Ovary (tissue), 9 donors: ENCODE results near the gene SETBP1. TPM values are rescaled to one million over a fixed set of nuclear protein-coding genes. Genes with fewer than 3 reads are reported as not detected.

Source experiments
- DNase-seq, 5 donors: peaks; one replicate each; pipeline ENCODE4 v3.0.0-alpha.2; 2019 to 2020
- H3K27ac ChIP-seq, 2 donors: fragments of 200-600 bp; one replicate each; pipeline versions ENCODE4 v1.5.1 to v1.8.0; 2019 to 2022
- H3K27me3 ChIP-seq: fragments of 200-600 bp; one replicate; pipeline ENCODE4 v1.8.0; 2022
- H3K36me3 ChIP-seq: fragments of 200-600 bp; sonication (generic); one replicate; pipeline ENCODE4 v1.5.1; 2019
- H3K4me1 ChIP-seq: one replicate; pipeline ENCODE4 v1.8.1; 2013; ENCODE audit warnings: mild to moderate bottlenecking, moderate library complexity; ENCODE audit not compliant: insufficient read depth
- H3K4me3 ChIP-seq: fragments of 200-600 bp; sonication (generic); one replicate; pipeline ENCODE4 v1.5.1; 2017
- H3K9me3 ChIP-seq, 2 donors: fragments of 200-600 bp in 1 of 2; sonication (generic) in 1 of 2; one replicate each; pipeline versions ENCODE4 v1.5.1 to v1.8.1; 2013 to 2019; ENCODE audit warnings: mild to moderate bottlenecking in 1 of 2, moderate library complexity in 1 of 2
- CTCF ChIP-seq, 3 donors: fragments of 450-650 bp in 2 of 3; fragments of 200-600 bp in 1 of 3; IDR thresholded peaks; one replicate each; pipeline versions ENCODE4 v1.5.1 to v1.8.0; 2016 to 2022; ENCODE audit warnings: antibody characterized with exemption in 3 of 3, mild to moderate bottlenecking in 1 of 3
- EP300 ChIP-seq: sonication (generic); formaldehyde crosslinking; IDR thresholded peaks from one replicate; pipeline ENCODE4 v1.6.1; 2017; ENCODE audit warnings: antibody characterized with exemption
- POLR2A ChIP-seq: fragments of 450-650 bp; IDR thresholded peaks from one replicate; pipeline ENCODE4 v1.6.1; 2017; ENCODE audit warnings: antibody characterized with exemption, mild to moderate bottlenecking, moderate library complexity
- WGBS, 3 donors: extraction: QIAGEN DNeasy Blood & Tissue Kit in 1 of 3; methylation state at CpG; one replicate each; pipeline versions ENCODE4 v1.1.5 to v1.1.7; 2013 to 2017; 5-methylcytosine and 5-hydroxymethylcytosine counted together
- intact Hi-C, 4 donors: fragments of 100-400 bp; cut with DNase I; formaldehyde crosslinking; loops; one replicate each; pipeline versions ENCODE4 v1.11.0 to v1.15.1; 2022 to 2023
- polyA plus RNA-seq, 2 donors: library from polyadenylated mRNA; stranded (reverse); fragments of 200-250 nt in 1 of 2; fragments of 350-450 nt in 1 of 2; fragmentation: Illumina TruSeq in 1 of 2; extraction: RNeasy Lipid Tissue Mini Kit (QIAGEN cat#74804) in 1 of 2; gene quantifications; one replicate each; pipeline ENCODE4 v1.2.3, GENCODE V29; 2013 to 2014
- total RNA-seq, 7 donors: library from RNA; depleted of rRNA in 2 of 7; stranded (reverse); fragments of >200 nt in 2 of 7; fragmentation: NEBNext Ultra II Directional in 3 of 7; extraction: Animal tissue kit (Norgen Biotek cat#: 25700) in 3 of 7; gene quantifications; one replicate each; pipeline versions ENCODE4 v1.1.0 to v1.2.4, GENCODE V29; 2016 to 2023
- donor health status: DM: no; HTN: no; CAD: no; lungs with moderate emphysema.
- donor health status: DM: no; HTN: no; CAD: no.
- donor health status: Bipolar disorder and iron deficiency.
- donor health status: DM: yes; HTN: yes; CAD: no.
- donor health status: DM: no; HTN: no; CAD: no.
- donor health status: DM: yes; HTN: yes; CAD: no.

Gene SETBP1
- total and polyA plus RNA-seq, 9 donors = 7.8 to 53.7 (median 28.4) TPM

- Histone ChIP-seq H3K27me3 (no peaks in the 10 kb centered on the region), H3K4me3 (no peak overlapping the region), H3K9me3 (no peaks in the 10 kb centered on the region), H3K36me3 (no peaks in the 10 kb centered on the region), H3K27ac (no peak overlapping the region), H3K4me1 (peaks cover 7% of the 10 kb centered on the region)
- 91 to 93% (median 91%) methylated on average over 10 of the region's 10 CpGs for WGBS, 3 donors
- intact Hi-C loops = loop anchor here in 1 of 4 donors (10.0 kb wide), 1 partner anchor 1363 kb away; no protein-coding TSS in a partner anchor
- no peak for DNase-seq
- TF ChIP-seq POLR2A (no peak), CTCF (IDR thresholded peaks at IDR 0.05) (no peak), EP300 (no peak)
Observed at GRCh38 chr18:44841752-44842587, 161.3 kb downstream of the SETBP1 start.

GRCh38 chr18:44842588-44843412, 162.1 kb downstream of the SETBP1 start:
- DNase-seq = no peak
- peaks cover 7% of the 10 kb centered on the region for H3K4me1 ChIP-seq
- intact Hi-C loops = loop anchor here in 1 of 4 donors (10.0 kb wide), 1 partner anchor 1362 kb away; no protein-coding TSS in a partner anchor
- no peaks in the 10 kb centered on the region for H3K27me3 ChIP-seq
- no peaks in the 10 kb centered on the region for H3K9me3 ChIP-seq
- WGBS, 3 donors = 91 to 97% (median 95%) methylated on average over 4 of the region's 4 CpGs
- no peaks in the 10 kb centered on the region for H3K36me3 ChIP-seq
- no peak overlapping the region for H3K4me3 ChIP-seq
- no peak overlapping the region for H3K27ac ChIP-seq
- no peak for TF ChIP-seq CTCF (IDR thresholded peaks at IDR 0.05)
- TF ChIP-seq POLR2A = no peak
- TF ChIP-seq EP300 = no peak

- H3K9me3 ChIP-seq = no peaks in the 10 kb centered on the region
- no peaks in the 10 kb centered on the region for H3K36me3 ChIP-seq
- intact Hi-C loops = loop anchor here in 1 of 4 donors (10.0 kb wide), 1 partner anchor 1360 kb away; no protein-coding TSS in a partner anchor
- no peak overlapping the region for H3K27ac ChIP-seq
- peaks cover 3% of the 10 kb centered on the region for H3K4me1 ChIP-seq
- no peaks in the 10 kb centered on the region for H3K27me3 ChIP-seq
- H3K4me3 ChIP-seq = no peak overlapping the region
- DNase-seq = no peak
- no peak for TF ChIP-seq CTCF (IDR thresholded peaks at IDR 0.05)
- TF ChIP-seq EP300 = no peak
- TF ChIP-seq POLR2A = no peak
- 75 to 97% (median 83%) methylated on average over 5 of the region's 5 CpGs for WGBS, 3 donors
Observed at GRCh38 chr18:44844486-44844885, 163.8 kb downstream of the SETBP1 start.

- H3K36me3 ChIP-seq = no peaks in the 10 kb centered on the region
- peaks cover 3% of the 10 kb centered on the region for H3K4me1 ChIP-seq
- no peak for DNase-seq
- no peaks in the 10 kb centered on the region for H3K9me3 ChIP-seq
- intact Hi-C loops = loop anchor here in 1 of 4 donors (10.0 kb wide), 1 partner anchor 1358 kb away; no protein-coding TSS in a partner anchor
- TF ChIP-seq CTCF (IDR thresholded peaks at IDR 0.05) = no peak
- TF ChIP-seq POLR2A = no peak
- no peak for TF ChIP-seq EP300
- H3K27me3 ChIP-seq = no peaks in the 10 kb centered on the region
- no peak overlapping the region for H3K4me3 ChIP-seq
- no peak overlapping the region for H3K27ac ChIP-seq
Observed at GRCh38 chr18:44846450-44846849, 165.8 kb downstream of the SETBP1 start.
